GM23248 (cell line): Measurements from ENCODE around the gene GALNT1. TPM values are rescaled to one million over a fixed set of nuclear protein-coding genes. Genes with fewer than 3 reads are reported as not detected.

Experiments
- DNase-seq: peaks from one replicate; pipeline ENCODE4 v3.0.0-alpha.2; 2015
- H2AFZ ChIP-seq: fragments of 200-600 bp; sonication (generic); 2 replicates; pipeline ENCODE4 v1.6.1; 2016; ENCODE audit warnings: antibody characterized with exemption
- H3F3A ChIP-seq: fragments of 200-600 bp; sonication (generic); 2 replicates; pipeline ENCODE4 v1.6.1; 2016; ENCODE audit warnings: mild to moderate bottlenecking, antibody characterized with exemption, mixed run types; ENCODE audit not compliant: insufficient read depth
- H3K27ac ChIP-seq: fragments of 200-600 bp; sonication (generic); 2 replicates; pipeline ENCODE4 v1.5.1; 2016; ENCODE audit warnings: mild to moderate bottlenecking
- H3K27me3 ChIP-seq: fragments of 200-600 bp; sonication (generic); replicated peaks from 2 replicates; pipeline ENCODE4 v1.6.1; 2016; ENCODE audit warnings: mild to moderate bottlenecking; ENCODE audit not compliant: insufficient read depth
- H3K36me3 ChIP-seq: fragments of 200-600 bp; sonication (generic); 2 replicates; pipeline ENCODE4 v1.6.1; 2016; ENCODE audit warnings: low read depth, mild to moderate bottlenecking
- H3K4me1 ChIP-seq: fragments of 200-600 bp; sonication (generic); 2 replicates; pipeline ENCODE4 v1.6.1; 2016; ENCODE audit warnings: mild to moderate bottlenecking; ENCODE audit not compliant: insufficient read depth
- H3K4me2 ChIP-seq: fragments of 200-600 bp; sonication (generic); one replicate; pipeline ENCODE4 v1.6.1; 2016; ENCODE audit warnings: mild to moderate bottlenecking; ENCODE audit not compliant: unreplicated experiment
- H3K4me3 ChIP-seq: fragments of 200-600 bp; sonication (generic); 2 replicates; pipeline ENCODE4 v1.5.1; 2016; ENCODE audit warnings: mild to moderate bottlenecking
- H3K79me2 ChIP-seq: fragments of 200-600 bp; sonication (generic); 2 replicates; pipeline ENCODE4 v1.6.1; 2016; ENCODE audit warnings: mild to moderate bottlenecking; ENCODE audit not compliant: insufficient read depth
- H3K9ac ChIP-seq: fragments of 200-600 bp; sonication (generic); 2 replicates; pipeline ENCODE4 v1.6.1; 2016; ENCODE audit warnings: mild to moderate bottlenecking
- H3K9me2 ChIP-seq: fragments of 200-600 bp; sonication (generic); 2 replicates; pipeline ENCODE4 v1.6.1; 2016; ENCODE audit warnings: mixed run types, mild to moderate bottlenecking, moderate library complexity; ENCODE audit not compliant: insufficient read depth
- H3K9me3 ChIP-seq: fragments of 200-600 bp; sonication (generic); one replicate; pipeline ENCODE4 v1.6.1; 2017; ENCODE audit warnings: low read depth
- H4K20me1 ChIP-seq: fragments of 200-600 bp; sonication (generic); 2 replicates; pipeline ENCODE4 v1.6.0; 2016; ENCODE audit not compliant: insufficient read depth
- EZH2 ChIP-seq: fragments of 200-600 bp; sonication (generic); IDR thresholded peaks from 2 replicates; pipeline ENCODE4 v1.6.1; 2018; ENCODE audit warnings: antibody characterized with exemption, mild to moderate bottlenecking; ENCODE audit not compliant: insufficient read depth, poor library complexity, severe bottlenecking
- EZH2phosphoT487 ChIP-seq: fragments of 200-600 bp; sonication (generic); IDR thresholded peaks from 2 replicates; pipeline ENCODE4 v1.6.1; 2018; ENCODE audit warnings: antibody characterized with exemption, moderate library complexity, mild to moderate bottlenecking, low read depth; ENCODE audit not compliant: insufficient read depth
- WGBS, 2 experiments: methylation state at CpG; one replicate each; pipeline ENCODE4 v1.1.6; 2015 to 2017; ENCODE audit warnings: low lambda C conversion rate in 2 of 2, low coverage in 1 of 2; ENCODE audit errors: missing lambda C conversion rate in 2 of 2; 5-methylcytosine and 5-hydroxymethylcytosine counted together
- in situ Hi-C: fragments of 300-500 bp; cut with MboI; formaldehyde crosslinking; loops from 2 replicates; pipeline ENCODE4 v1.15.0; 2020
- polyA plus RNA-seq: library from polyadenylated mRNA; unstranded; fragments of >200 nt; fragmentation: Nextera tagmentation; extraction: Ambion mirVana; gene quantifications from 2 replicates; pipeline ENCODE4 v1.2.1, GENCODE V29; 2016
- total RNA-seq: library from RNA; depleted of rRNA; stranded (reverse); fragments of >200 nt; shearing (Covaris generic); gene quantifications from 2 replicates; pipeline ENCODE4 v1.2.3, GENCODE V29; 2014

The GALNT1 gene
- total and polyA plus RNA-seq, 2 experiments from 2014 or later: 10.1 to 68.0 TPM

DNA sequence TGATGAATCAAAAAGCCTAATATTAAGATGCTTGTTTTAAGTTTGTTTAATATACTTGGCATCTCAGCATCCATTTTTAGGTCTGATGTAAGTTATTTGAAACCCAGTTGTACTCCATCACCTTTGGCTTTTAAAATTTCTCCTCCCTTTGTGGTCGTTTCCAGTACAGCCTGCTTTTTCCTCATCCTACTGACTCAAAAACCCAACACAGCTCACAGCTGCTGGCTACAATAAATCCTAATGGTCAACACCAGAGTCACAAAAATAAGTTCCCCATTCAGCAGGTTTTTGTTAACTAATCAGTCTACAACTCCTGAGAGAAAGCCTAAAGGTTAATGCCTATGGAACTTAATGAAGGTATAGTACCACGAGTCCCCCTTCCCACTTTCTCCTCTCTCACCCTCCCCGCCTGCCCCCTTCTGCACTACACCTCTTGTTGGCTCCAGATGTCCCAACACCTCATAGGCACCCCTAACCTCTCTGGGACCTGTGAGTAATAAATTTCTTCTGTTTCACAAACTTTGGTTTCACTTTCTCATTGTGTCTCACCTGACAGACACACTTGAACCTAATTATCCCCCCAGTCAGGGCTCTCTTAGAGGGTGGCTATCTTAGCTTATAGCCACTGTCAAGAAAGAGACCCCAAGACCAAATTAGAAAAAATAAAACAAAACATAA lies 148.6 kb downstream of the GALNT1 start:
- H3F3A ChIP-seq: peaks cover 20% of the 10 kb centered on the region
- H3K79me2 ChIP-seq: no peaks in the 10 kb centered on the region
- H4K20me1 ChIP-seq: no peaks in the 10 kb centered on the region
- no peak overlapping the region for H3K4me3 ChIP-seq
- no peak overlapping the region for H3K9ac ChIP-seq
- H3K27ac ChIP-seq: no peak overlapping the region
- in situ Hi-C loops: no loop called here
- H3K4me2 ChIP-seq: no peak overlapping the region
- H3K9me2 ChIP-seq: no peaks in the 10 kb centered on the region
- no peaks in the 10 kb centered on the region for H3K36me3 ChIP-seq
- H2AFZ ChIP-seq: no peak overlapping the region
- WGBS, 2 experiments: 24 to 35% methylated on average over 3 of the region's 3 CpGs
- peaks cover 5% of the 10 kb centered on the region for H3K4me1 ChIP-seq
- peaks cover 14% of the 10 kb centered on the region for H3K27me3 ChIP-seq
- no peak for DNase-seq
- no peak for TF ChIP-seq EZH2phosphoT487
- TF ChIP-seq EZH2: no peak
- no peaks in the 10 kb centered on the region for H3K9me3 ChIP-seq

DNA sequence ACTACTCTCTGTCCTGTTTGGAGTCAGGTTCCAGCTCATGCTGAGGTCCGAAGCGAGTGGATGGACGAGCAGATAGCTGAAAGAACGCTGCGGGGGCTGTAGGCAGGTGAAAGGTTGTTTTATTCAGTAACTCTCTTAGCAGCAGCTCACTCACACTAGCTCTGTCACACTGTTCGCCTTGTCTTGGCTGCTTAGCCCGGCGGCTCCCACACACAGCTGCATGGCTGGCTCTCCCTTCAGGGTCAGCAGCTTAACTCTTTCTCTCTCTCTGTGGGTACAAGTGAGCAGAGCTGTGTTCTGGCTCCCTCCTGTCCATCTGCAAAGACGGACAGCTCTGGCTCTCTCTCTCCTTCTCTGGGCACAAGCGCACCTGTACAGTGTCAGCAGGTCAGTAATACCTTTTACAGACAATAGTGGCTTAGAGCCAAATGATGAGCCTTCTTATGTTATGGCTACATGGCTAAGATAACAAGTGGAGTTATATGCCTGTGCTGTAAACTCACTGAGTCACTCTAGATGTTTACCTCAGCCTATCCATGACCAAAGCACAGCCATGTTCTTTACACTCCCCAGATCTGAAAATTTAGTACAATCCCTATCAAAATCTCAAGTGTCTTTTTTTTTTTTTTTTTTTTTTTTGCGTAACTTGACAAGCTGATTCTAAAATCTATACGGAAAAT lies 149.3 kb downstream of the GALNT1 start:
- H3K4me1 ChIP-seq: peaks cover 5% of the 10 kb centered on the region
- H2AFZ ChIP-seq: no peak overlapping the region
- no peak for DNase-seq
- no peaks in the 10 kb centered on the region for H3K79me2 ChIP-seq
- no peaks in the 10 kb centered on the region for H3K9me3 ChIP-seq
- peaks cover 10% of the 10 kb centered on the region for H3K27me3 ChIP-seq
- TF ChIP-seq EZH2phosphoT487 (no peak), EZH2 (no peak)
- 63 to 66% methylated on average over 12 of the region's 12 CpGs for WGBS, 2 experiments
- in situ Hi-C loops: no loop called here
- H4K20me1 ChIP-seq: no peaks in the 10 kb centered on the region
- H3K4me3 ChIP-seq: no peak overlapping the region
- no peak overlapping the region for H3K9ac ChIP-seq
- no peaks in the 10 kb centered on the region for H3K36me3 ChIP-seq
- no peak overlapping the region for H3K27ac ChIP-seq
- H3F3A ChIP-seq: peaks cover 20% of the 10 kb centered on the region
- no peaks in the 10 kb centered on the region for H3K9me2 ChIP-seq
- H3K4me2 ChIP-seq: no peak overlapping the region

DNA sequence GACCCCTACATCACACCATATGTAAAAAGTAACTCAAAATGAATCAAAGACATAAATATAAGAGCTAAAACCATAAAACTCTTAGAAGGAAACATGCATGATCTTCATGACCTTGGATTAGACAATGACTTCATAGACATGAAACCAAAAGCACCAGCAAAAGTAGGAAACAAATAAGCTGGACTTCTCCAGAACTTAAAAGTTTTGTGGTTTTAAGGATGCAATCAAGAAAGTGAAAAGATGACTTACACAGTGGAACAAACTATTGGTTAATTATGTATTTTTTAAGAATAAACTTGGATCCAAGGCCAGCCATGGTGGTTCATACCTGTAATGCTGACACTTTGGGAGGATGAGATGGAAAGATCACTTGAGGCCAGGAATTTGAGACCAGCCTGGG lies 150.2 kb downstream of the GALNT1 start:
- H2AFZ ChIP-seq: no peak overlapping the region
- in situ Hi-C loops: no loop called here
- H3K4me3 ChIP-seq: no peak overlapping the region
- no peak for DNase-seq
- H3K79me2 ChIP-seq: no peaks in the 10 kb centered on the region
- H3K4me1 ChIP-seq: peaks cover 5% of the 10 kb centered on the region
- TF ChIP-seq EZH2phosphoT487 (no peak), EZH2 (no peak)
- no peak overlapping the region for H3K27ac ChIP-seq
- H3F3A ChIP-seq: peaks cover 20% of the 10 kb centered on the region
- no peaks in the 10 kb centered on the region for H3K9me3 ChIP-seq
- H3K36me3 ChIP-seq: no peaks in the 10 kb centered on the region
- no peaks in the 10 kb centered on the region for H3K9me2 ChIP-seq
- H3K27me3 ChIP-seq: peaks cover 3% of the 10 kb centered on the region; the same call in 1 of the 2 replicates
- no peaks in the 10 kb centered on the region for H4K20me1 ChIP-seq
- H3K9ac ChIP-seq: no peak overlapping the region
- no peak overlapping the region for H3K4me2 ChIP-seq

DNA sequence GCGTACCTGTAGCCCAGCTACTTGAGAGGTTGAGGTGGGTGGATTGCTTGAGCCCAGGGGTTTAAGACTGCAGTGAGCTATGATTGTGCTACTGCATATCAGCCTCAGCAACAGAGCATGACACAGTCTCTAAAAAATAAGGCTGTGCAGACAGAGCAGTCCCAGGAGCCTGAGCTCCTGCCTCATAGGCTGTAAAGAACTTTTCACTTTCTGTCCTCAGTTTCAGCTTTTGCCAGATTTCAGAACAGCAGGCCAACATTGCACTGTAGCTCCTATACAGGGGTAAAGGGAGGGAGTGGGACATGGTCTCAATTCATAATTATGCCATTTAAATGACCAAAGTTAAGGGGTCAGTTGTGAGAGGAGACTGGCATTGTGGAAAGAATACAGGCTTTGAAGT lies 150.6 kb downstream of the GALNT1 start:
- no peak for DNase-seq
- 87 to 89% methylated on average over 1 of the region's 1 CpG for WGBS, 2 experiments
- in situ Hi-C loops: no loop called here
- Histone ChIP-seq H3K9ac (no peak overlapping the region), H3K79me2 (no peaks in the 10 kb centered on the region), H3K27ac (peak overlapping the region; percentile 38; the same call in 1 of the 2 replicates), H3K9me3 (no peaks in the 10 kb centered on the region), H4K20me1 (no peaks in the 10 kb centered on the region), H3K36me3 (no peaks in the 10 kb centered on the region), H3K4me2 (no peak overlapping the region), H3K4me3 (no peak overlapping the region), H3K9me2 (no peaks in the 10 kb centered on the region), H3F3A (peaks cover 20% of the 10 kb centered on the region), H3K4me1 (peaks cover 5% of the 10 kb centered on the region), H2AFZ (no peak overlapping the region), H3K27me3 (peaks cover 3% of the 10 kb centered on the region; the same call in 1 of the 2 replicates)
- TF ChIP-seq EZH2: no peak
- no peak for TF ChIP-seq EZH2phosphoT487
